ENCODE measurements around the gene IQGAP2. TPM values are rescaled to one million over a fixed set of nuclear protein-coding genes. Genes with fewer than 3 reads are reported as not detected.

Gene IQGAP2
- polyA plus RNA-seq, 3 donors = 5.6 to 17.8 (median 7.0) TPM

GRCh38 chr5:76754668-76755078 is 351.6 kb downstream of the IQGAP2 start:
- WGBS, 3 donors = 75 to 81% (median 78%) methylated on average over 3 of the region's 3 CpGs
- H3K27ac ChIP-seq (ENCODE audit: low read depth, low read length) = no peak overlapping the region

DNA sequence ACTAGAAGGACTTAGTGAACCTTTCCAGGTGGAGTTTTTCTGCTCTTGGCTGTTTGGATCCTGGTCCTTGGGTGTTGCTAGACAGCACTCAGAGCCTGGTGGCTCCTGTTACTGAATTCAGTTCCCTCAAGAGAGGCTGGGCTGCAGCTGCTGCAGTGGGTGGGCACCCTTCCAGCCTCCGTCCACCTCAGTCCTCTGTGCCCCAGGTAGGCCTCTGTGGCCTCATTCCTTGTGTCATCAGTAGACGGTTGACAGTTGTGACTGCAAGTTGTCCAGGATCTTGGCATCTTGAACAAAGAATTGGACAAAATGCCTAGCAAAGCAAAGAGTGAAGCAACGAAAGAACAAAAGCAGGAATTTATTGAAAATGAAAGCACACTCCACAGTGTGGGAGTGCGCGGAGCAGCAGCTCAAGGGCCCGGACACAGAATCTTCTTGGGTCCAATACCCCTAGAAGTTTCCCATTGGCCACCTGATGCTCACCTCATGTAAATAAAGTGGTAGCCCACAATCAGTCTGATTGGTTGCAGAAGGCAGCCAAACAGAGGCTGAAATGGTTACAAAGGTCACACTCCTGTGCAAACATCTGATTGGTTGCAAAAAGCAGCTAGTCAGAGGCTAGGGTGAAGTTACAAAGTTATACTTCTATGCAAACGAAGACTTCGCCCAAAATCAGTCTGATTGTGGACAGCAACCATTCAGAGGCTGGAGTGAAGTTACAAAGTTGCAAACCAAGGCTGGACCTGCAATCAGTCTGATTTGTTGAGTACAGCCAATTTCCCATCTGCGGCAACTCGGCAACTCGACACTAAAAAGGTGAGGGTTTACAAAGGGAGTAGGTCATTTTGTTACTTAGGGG is 352.9 kb downstream of the IQGAP2 start:
- 86 to 90% (median 88%) methylated on average over 11 of the region's 11 CpGs for WGBS, 3 donors

DNA sequence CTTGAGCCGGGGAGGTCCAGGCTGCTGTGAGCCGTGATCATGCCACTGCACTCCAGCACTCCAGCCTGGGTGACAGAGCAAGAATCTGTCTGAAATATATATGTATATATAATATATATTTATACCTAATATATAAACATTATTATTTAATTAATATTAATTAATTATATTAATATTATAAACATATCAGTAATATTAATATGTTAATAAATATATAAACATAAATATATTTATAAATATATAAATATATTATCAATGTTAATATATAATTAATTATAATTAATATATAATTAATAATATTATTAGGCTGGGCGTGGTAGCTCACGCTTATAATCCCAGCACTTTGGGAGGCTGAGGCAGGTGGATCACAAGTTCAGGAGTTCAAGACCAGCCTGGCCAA is 354.0 kb downstream of the IQGAP2 start:
- no peak overlapping the region for H3K27ac ChIP-seq (ENCODE audit: low read depth, low read length)
- WGBS, 3 donors = 95 to 97% (median 97%) methylated on average over 4 of the region's 4 CpGs

More for the DNA sequence above, 352.9 kb downstream of the IQGAP2 start:
- no peak overlapping the region for H3K27ac ChIP-seq (ENCODE audit: low read depth, low read length)

Other genes with a start within 250 kb of the IQGAP2 start
- gene F2RL2, start 220.1 kb downstream of the IQGAP2 start, polyA plus RNA-seq = under 1 TPM in 2 of 3 donors, not detected in 1; 0.05 to 0.07 TPM